Stimulated activated CD4-positive, alpha-beta T cell treated with anti-CD3 and anti-CD28 coated beads, Interleukin-2, amount 100 ng/mL, for 48 hours (primary cell): ENCODE data around the gene OR10H4.
"Not testable (repeated sequence)": the region's sequence is repeated elsewhere in the genome, so short reads cannot be mapped to it uniquely, and the experiment has no call there.

Experiments
- DNase-seq, 2 donors: peaks; one replicate each; pipeline ENCODE4 v3.0.0-alpha.2; 2020

Gene OR10H4

DNA sequence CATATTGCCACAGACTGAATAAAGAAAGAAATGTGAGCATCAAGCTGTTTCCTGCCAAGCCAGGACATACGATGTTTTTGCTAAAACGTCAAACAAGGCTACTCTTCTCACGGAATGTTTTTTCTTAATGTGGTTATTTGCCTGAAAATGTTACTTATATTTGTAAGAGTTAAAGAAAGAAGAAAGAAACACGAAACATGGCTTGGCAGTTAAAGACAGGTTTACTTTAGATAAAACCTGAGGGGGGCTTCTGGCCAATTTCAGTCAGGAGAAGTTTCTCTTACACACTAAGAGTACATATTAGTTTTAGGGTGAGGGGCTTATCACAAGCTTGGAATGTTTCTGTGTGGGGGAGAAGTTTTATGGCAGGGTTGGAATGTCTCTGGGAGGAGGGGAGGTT, 4.4 kb upstream of the OR10H4 start:
- DNase-seq: no peak

DNA sequence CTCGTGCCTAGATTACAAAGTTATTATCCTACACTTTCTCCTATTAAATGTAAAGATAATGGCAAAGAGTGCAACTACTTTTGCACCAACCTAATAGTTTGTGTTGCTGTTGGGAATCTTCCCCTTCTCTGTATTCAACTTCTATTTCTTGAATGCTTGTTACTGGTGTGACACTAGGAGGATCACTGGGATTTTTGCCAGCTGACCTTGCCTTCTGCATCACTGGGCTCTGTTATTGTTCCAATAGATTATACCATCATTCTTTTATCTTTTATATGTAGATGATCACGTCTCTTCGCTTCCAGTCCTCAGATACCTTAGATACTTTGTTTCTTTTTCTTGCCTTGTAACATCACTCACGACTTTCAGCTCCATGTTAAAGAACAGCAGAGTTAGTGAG, 3.5 kb upstream of the OR10H4 start:
- no peak for DNase-seq

DNA sequence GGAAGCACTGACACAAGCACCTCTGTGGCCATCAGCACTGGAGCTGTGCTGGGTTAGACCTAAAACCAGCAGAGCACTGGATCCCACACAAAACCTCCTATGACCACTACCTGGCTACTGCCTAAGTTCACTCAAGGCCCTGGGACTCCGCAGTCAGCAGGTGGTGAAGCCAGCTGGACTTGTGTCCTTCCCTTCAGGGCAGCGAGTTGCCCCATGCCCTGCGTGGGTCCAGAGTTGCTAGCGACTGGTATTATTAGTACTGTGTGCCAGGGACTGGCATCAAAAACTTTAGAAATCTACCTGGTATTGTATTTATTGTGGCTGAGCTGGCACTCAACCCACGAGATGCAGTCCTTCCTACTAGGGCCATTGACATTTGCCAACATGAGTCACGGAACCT, 6.0 kb downstream of the OR10H4 start:
- DNase-seq: no peak

DNA sequence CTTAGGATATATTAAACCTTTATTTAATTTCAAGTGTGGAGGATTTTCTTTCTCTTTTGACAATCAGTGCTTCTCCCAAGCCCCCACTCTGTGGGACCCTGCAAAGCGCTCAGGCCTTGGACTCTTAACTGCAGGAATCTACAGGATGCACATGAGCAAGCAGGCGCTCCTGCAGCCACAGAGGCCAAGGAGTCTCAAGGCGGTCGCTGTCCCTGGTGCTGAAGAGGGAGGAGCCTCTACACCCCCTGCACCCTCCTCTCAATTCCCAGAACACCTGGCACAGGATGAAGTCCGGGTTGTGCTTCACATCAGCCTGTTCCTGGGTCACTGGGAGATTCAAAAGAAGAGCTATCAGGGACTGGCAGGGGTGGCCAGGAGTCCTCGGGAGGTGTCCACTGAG, 13.5 kb downstream of the OR10H4 start:
- DNase-seq: no peak

DNA sequence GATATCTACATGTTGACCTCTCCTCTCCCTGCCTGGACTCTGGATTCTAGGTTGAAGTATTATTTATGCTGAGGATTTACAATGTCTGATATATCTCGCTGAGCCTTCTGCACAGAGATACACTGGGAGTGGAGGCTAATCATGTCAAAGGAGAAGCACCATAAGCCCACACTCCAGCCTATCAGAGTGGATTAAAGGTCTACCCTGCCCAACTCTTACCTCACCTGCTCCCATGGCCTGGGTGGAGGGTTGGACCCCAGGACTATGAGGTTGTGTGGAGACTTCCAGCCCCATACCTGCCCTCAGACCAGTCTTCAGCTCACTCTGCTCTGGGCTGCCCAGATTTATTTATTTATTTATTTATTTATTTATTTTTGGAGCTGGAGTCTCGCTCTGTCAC, 15.4 kb downstream of the OR10H4 start:
- no peak for DNase-seq

DNA sequence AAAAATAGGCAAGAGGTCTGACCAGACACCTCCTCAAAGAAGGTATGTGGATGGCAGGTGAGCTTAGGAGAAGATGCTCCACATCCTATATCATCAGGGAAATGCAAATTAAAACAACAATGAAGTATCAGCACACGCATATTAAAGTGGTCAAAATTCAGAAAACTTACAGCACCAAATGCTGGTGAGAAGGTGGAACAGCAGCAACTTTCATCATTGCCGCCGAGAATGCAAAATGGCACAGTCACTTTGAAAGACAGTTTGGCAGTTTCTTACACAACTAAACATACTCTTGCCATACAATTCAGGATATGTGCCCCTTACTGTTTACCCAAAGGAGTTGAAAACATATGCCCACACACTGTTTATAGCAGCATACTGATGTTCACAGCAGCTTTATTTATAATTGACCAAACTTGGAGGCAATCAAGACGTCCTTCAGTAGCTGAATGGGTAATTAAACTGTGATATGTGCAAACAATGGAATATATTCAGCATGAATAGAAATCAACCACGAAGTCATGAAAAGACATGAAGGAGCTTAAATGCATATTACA, 22.5 kb downstream of the OR10H4 start:
- no peak for DNase-seq

- not testable (repeated sequence) for DNase-seq
These were observed 23.2 kb downstream of the OR10H4 start for GRCh38 chr19:15972043-15972442.

DNA sequence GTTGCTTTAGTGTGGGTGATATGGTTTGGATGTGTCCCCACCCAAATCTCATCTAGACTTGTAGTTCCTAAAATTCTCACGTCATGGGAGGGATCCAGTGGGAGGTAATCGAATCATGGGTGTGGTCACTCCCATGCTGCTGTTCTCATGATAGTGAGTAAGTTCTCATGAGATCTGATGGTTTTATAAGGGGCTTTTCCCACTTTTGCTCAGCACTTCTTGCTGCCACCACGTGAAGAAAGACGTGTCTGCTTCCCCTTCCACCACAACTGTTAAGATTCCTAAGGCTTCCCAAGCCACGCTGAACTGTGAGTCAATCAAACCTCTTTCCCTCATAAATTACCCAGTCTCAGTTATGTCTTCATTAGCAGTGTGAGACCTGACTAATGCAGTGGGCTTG, 26.0 kb downstream of the OR10H4 start:
- no peak for DNase-seq

GRCh38 chr19:15976836-15977689, 28.3 kb downstream of the OR10H4 start:
- DNase-seq: no peak

DNA sequence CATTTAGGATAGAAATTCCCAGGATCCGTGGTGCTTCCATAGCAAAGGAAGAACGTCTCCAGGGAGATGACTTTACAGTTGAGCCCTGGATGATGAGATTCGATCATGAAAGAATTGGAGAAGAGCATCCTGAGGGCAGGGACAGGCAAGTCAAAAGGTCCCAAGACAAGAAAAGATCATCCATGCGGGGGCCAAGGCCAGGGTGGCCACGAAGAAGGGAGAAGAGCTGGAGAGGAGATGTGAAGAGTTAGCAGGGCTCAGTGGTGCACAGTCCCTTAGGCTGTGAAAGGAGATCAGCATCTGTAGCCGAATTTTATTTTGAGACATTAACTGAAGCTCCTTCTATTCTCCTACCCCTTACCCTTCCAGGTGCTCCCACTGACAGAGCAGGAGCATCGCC, 28.9 kb downstream of the OR10H4 start:
- DNase-seq: no peak

GRCh38 chr19:15979293-15979692, 30.5 kb downstream of the OR10H4 start:
- no peak for DNase-seq

GRCh38 chr19:15985831-15986230, 37.0 kb downstream of the OR10H4 start:
- not testable (repeated sequence) for DNase-seq

DNA sequence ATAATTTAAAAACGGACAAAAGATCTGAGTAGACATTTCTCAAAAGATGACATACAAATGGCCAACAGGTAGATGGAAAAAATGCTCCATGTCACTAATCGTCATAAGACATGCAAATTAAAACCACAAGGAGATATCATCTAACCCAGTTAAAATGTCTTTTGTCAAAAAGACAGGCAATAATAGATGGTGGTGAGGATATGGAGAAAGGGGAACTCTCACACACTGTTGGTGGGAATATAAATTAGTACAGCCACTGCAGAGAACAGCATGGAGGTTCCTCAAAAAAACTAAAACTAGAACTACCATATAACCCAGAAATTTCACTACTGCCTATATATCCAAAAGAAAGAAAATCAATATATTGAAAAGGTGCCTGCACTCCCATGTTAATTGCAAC, 37.9 kb downstream of the OR10H4 start:
- no peak for DNase-seq

GRCh38 chr19:15989889-15990288, 41.1 kb downstream of the OR10H4 start:
- DNase-seq: no peak

DNA sequence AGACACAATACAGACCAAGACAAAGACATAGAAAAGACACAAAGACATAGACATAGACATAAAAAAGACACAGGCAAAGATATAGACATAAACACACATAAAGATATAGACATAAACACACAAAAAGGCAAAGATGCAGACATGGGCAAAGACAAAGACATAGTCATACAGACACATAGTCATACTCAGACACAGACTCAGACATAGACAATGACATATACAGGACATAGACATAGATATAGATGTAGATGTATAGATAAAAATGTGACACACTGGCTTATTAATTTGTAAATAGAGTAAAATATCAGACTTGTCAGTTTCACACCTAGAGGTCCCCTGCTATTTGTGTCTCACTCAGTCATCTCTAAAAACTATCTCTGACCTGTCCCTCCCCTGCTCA, 42.8 kb downstream of the OR10H4 start:
- DNase-seq: no peak

DNA sequence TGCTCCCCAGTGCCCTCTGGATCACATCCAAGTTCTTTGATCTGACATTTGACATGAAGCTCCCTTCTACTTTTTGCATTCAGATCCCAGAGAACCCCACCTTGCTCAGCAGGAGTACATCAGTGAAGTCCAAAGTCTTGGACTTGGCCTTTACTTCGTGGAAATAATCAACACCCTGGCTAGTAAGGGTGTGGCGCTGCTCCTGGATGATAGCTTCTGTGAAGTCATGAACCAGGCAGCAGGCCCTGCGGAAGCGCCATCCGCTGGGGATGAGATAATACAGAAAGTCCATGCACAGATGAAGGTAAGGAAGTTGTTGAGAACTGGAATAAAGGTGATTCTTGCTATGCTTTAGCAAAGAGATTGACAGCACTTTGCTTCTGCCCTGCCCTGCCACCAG, 43.2 kb downstream of the OR10H4 start:
- DNase-seq: no peak

- no peak for DNase-seq
These were observed 46.7 kb downstream of the OR10H4 start for GRCh38 chr19:15995536-15995935.

GRCh38 chr19:15998166-15998565, 49.4 kb downstream of the OR10H4 start:
- no peak for DNase-seq
